Ecto neural progenitor cell (in vitro differentiated cells): Measurements from ENCODE around the gene CLEC10A.
"Not testable (repeated sequence)": the region's sequence is repeated elsewhere in the genome, so short reads cannot be mapped to it uniquely, and the experiment has no call there.

Source experiments
- DNase-seq: peaks from one replicate; pipeline ENCODE4 v3.0.0-alpha.2; 2018; ENCODE audit warnings: low spot score

CLEC10A gene

GRCh38 chr17:7079581-7080455 lies at the start of gene CLEC10A:
Gene CLEC10A (minus strand): TSS chr17:7080251. CDS start chr17:7078812, 1,439 bp downstream.
- no peak for DNase-seq

GRCh38 chr17:7129311-7129710 lies 49.3 kb upstream of the CLEC10A start:
- no peak for DNase-seq

DNA sequence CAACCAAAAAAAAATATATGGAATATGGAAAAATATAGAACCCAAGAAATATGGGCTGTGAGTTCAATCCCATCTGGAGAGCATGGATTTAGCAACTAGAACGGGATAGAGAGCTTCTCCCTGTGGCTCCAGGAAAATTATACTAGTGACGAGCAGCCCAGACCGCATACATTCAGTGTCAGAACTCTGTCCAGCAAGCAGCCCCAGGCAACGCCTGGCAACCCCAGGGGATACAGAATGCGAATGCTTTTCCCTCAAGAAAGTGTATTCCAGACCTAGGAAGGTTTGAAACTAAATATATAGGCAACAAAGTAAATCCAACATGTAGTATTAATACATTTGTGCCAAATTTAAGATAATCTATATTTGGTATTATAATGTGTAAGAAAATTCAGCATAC lies 48.1 kb upstream of the CLEC10A start:
- no peak for DNase-seq

- not testable (repeated sequence) for DNase-seq
Observed at GRCh38 chr17:7127501-7127900, 47.5 kb upstream of the CLEC10A start.

GRCh38 chr17:7126386-7126785 lies 46.3 kb upstream of the CLEC10A start:
- not testable (repeated sequence) for DNase-seq

GRCh38 chr17:7124923-7125322 lies 44.9 kb upstream of the CLEC10A start:
- DNase-seq, result no peak

DNA sequence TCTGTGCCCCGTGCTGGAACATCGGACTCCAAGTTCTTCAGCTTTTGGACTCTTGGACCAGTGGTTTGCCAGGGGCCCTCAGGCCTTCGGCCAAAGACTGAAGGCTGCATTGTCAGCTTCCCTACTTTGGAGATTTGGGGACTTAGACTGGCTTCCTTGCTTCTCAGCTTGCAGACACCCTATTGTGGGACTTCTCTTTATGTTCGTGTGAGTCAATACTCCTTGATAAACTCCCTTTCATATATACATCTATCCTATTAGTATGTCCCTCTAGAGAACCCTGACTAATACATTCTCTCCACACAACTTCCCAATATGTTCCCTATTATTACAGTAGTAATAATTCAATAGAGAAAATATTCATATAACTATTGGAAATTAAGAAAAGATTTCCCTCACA lies 43.8 kb upstream of the CLEC10A start:
- no peak for DNase-seq

DNA sequence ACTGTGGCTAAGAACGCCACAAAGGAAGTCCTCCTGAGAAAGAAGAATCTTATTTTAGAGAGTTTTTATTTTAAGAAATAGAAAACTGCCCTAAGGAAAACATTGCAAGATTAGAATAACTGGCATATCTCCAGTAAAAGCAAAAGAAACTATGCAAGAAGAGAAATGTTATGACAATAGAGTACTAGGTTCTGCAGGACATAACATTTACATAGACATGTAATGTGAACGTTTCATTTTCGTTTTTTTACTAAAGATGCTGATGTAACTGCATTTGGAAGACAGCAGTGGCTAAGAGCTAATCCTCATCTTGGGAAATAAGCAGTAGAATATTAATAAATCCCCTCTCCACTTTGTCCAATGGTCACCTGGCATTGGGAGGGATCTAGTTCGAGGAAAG lies 42.3 kb upstream of the CLEC10A start:
- DNase-seq, result no peak

DNA sequence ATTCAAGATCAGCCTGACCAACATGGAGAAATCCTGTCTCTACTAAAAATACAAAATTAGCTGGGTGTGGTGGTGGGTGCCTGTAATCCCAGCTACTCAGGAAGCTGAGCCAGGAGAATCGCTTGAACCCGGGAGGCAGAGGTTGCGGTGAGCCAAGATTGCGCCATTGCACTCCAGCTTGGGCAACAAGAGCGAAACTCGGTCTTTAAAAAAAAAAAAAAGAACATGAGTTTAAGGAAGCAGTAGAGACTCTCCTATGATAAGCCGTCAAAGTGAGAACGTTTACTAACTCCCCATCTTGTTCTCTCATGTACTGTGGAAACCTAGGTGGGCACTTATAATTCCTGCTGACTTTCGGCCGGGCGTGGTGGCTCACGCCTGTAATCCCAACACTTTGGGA lies 40.6 kb upstream of the CLEC10A start:
- DNase-seq, result not testable (repeated sequence)

- no peak for DNase-seq
Observed at GRCh38 chr17:7120123-7120522, 40.1 kb upstream of the CLEC10A start.

DNA sequence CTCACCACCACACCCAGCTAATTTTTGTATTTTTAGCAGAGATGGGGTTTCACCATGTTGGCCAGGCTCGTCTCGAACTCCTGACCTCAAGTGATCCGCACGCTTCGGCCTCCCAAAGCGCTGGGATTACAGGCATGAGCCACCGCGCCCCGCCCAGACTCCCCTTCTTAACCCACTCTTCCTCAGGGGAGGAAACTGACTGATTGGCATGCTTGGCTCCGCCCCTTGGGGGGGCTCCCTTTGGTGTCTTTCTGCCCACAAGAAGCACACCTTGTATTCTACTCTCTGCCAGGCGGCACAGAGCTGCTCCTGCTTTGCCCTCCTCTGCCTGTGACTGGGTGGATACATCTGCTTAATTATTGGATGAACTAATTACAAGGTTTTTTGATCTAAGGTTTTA lies 39.3 kb upstream of the CLEC10A start:
- DNase-seq, result no peak

GRCh38 chr17:7114875-7115614 lies 35.0 kb upstream of the CLEC10A start:
- DNase-seq, result no peak

GRCh38 chr17:7114241-7114874 lies 34.3 kb upstream of the CLEC10A start, which contains the start of gene ASGR2:
Gene ASGR2 (minus strand): TSS chr17:7114822. CDS start chr17:7114240, 582 bp downstream.
- DNase-seq, result no peak

DNA sequence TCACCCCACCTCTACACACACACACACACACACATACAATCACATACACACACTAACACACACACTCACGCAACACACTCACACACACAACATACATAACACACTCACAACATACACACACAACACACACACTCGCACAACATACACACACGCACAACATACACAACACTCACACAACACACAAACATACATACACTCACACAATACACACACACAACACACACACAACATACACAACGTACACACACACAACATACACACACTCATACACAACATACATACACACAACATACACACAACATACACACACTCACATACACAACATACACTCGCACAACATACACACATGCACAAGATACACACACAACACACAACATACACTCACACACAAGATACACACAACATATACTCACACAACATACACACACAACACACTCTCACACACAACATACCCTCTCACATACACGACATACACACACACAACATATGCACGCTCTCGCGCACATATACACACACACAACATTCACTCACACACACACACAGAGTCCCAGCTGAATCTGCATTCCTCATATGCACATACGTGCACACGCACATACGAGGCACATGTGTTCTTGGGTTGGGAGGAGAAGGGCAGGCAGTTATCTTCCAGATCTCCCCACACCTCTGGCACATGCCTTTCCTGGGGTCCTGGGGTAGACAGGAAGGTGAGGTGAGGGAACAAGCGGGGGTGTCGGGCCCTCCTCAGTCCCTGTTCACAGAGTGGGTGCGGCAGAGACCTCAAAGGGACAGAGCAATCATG lies 33.4 kb upstream of the CLEC10A start:
- no peak for DNase-seq

- DNase-seq, result no peak
Observed at GRCh38 chr17:7112510-7113108, 32.6 kb upstream of the CLEC10A start.

DNA sequence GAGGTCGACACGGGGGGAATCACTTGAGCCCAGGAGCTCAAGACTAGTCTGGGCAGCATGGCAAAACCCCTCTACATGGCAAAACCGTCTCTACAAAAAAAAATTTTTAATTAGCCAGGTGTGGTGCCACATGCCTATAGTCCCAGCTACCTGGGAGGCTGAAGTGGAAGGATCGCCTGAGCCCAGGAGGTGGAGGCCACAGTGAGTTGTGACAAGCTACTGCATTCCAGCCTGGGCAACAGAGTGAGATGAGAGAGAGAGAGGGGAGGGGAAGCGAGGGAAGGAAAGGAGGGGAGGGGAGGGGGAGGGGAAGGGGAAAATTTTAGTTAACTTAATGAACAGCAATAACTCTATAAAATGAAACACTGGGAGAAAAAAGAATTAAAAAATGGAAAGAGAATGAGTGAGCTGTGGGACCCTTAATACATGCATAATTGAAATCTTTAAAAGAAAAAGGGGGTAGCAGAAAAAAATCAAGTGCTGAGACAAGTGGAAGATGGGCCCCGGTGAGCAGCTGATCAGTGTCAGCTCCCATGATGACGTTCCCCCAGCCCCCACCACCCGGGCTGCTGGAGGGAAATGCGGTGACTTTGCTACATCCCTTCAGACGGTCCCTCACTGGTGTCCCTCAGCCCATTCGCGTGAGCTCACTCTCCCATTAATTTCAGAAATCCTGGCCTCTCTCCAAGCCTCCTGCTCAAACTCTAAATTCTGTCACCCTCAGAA lies 31.9 kb upstream of the CLEC10A start:
- DNase-seq, result no peak

- no peak for DNase-seq
Observed at GRCh38 chr17:7110617-7111306, 30.7 kb upstream of the CLEC10A start.

DNA sequence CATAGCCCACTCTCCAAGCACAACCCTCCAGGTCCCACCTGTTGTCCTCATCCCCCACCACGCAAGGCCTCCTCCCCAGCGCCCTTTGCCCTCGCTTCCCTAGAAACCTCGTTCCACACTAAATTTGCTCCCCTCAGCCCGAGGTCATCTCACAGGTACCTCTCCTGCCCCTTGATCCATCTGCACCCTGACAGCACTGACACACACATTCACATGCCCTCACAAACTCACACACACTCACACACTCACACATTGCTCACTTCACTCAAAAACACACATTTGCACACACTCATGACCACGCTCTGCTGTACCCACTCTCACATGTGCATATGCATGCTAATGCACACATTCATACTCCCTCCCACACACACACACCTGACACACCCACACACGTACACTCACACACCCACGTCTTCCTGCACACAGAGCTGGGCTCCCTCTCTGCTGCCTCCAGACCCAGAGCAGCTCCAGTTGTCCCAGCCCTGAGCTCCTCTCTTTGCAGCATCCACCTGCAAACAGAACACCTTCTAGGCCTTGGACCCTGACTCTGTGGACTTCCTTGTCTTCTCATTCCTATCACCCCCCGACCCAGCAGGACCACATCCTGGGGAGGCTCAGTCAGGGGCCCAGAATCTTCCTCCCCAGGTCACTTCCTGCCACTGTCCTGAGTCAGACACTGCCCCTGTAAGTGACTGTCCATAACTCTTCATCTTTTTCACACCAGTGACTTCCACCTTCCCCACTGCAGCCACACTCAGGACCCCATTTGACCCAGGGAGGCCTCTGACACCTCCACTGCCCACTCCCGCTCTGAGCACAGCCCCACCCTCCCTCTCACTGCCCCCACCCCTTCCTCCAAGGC lies 29.6 kb upstream of the CLEC10A start:
- no peak for DNase-seq

- no peak for DNase-seq
Observed at GRCh38 chr17:7108981-7109380, 28.9 kb upstream of the CLEC10A start.
